K562 (cell line): ENCODE results near the gene ALS2CL. TPM values are rescaled to one million over a fixed set of nuclear protein-coding genes. Genes with fewer than 3 reads are reported as not detected.

Experiments used
- ATAC-seq: fragments of 200-7000 bp; cut with Tn5 transposase; 3 replicates; pipeline ENCODE4 v1.9.1; 2020; ENCODE audit warnings: moderate library complexity
- BruUV-seq: library from RNA; stranded (reverse); fragments of 400-500 nt; replicated peaks from 2 replicates; lab custom pipeline; 2021; lab: Mats Ljungman, UMichigan
- CTCF ChIA-PET: fragments of 300-600 bp; formaldehyde crosslinking; extraction: SDS; loops from one replicate; lab custom pipeline; 2021; ENCODE audit warnings: low intra/inter-chr PET ratio; lab: Yijun Ruan, JAX
- POLR2A ChIA-PET: fragments of 300-600, 350-650 bp; sonication (Branson Sonifier 250); formaldehyde crosslinking; extraction: SDS; loops from one replicate; lab custom pipeline; 2021; ENCODE audit warnings: antibody characterized with exemption, inconsistent platforms; lab: Yijun Ruan, JAX
- DNase-seq, 4 experiments: peaks; one replicate each; pipeline versions ENCODE4 v3.0.0 to v3.0.0-alpha.2; 2011 to 2018; ENCODE audit warnings: low spot score in 3 of 4, mixed read lengths in 3 of 4; ENCODE audit errors: extremely low read depth in 1 of 4
- FAIRE-seq: peaks from 2 replicates; lab custom pipeline; 2011; peaks lifted over from hg19 to GRCh38; lab: Jason Lieb, UNC
- H2AFZ ChIP-seq: 2 replicates; pipeline ENCODE4 v1.6.0; 2011; ENCODE audit warnings: low read depth, low read length, control low read depth, inconsistent platforms
- H3K27ac ChIP-seq: fragments of 200-600 bp; 3 replicates; pipeline ENCODE4 v1.8.0; 2011; ENCODE audit warnings: low read depth, mild to moderate bottlenecking, control low read depth, inconsistent platforms, low read length, moderate library complexity, mixed read lengths; ENCODE audit errors: extremely low read depth
- H3K27me3 ChIP-seq, 2 experiments: fragments of 300-600 bp in 1 of 2; 2 replicates in 1 of 2; 3 replicates in 1 of 2; pipeline versions ENCODE4 v1.6.0 to v1.8.0; 2011; ENCODE audit warnings: inconsistent platforms in 2 of 2, low read length in 2 of 2, mild to moderate bottlenecking in 1 of 2, mixed read lengths in 1 of 2, moderate library complexity in 1 of 2; ENCODE audit not compliant: control insufficient read depth in 2 of 2, insufficient read depth in 2 of 2
- H3K36me3 ChIP-seq: fragments of 300-600 bp; 3 replicates; pipeline ENCODE4 v1.8.0; 2011; ENCODE audit warnings: mild to moderate bottlenecking, low read length, inconsistent platforms; ENCODE audit not compliant: control insufficient read depth, insufficient read depth
- H3K4me1 ChIP-seq, 2 experiments: fragments of 200-600 bp in 1 of 2; replicated peaks in 1 of 2; 2 replicates in 1 of 2; 3 replicates in 1 of 2; pipeline versions ENCODE4 v1.5.1 to v1.8.0; 2011; ENCODE audit warnings: inconsistent platforms in 2 of 2, low read length in 2 of 2, mild to moderate bottlenecking in 1 of 2, mixed read lengths in 1 of 2, moderate library complexity in 1 of 2; ENCODE audit not compliant: control insufficient read depth in 2 of 2, insufficient read depth in 2 of 2
- H3K4me2 ChIP-seq: 2 replicates; pipeline ENCODE4 v1.6.1; 2011; ENCODE audit warnings: low read length, control low read depth, inconsistent platforms, mixed read lengths; ENCODE audit not compliant: insufficient read depth
- H3K4me3 ChIP-seq: fragments of 200-600 bp; sonication (generic), shearing (Covaris generic); 2 replicates; pipeline ENCODE4 v1.5.1; 2016; ENCODE audit warnings: control low read depth, inconsistent platforms
- H3K79me2 ChIP-seq: fragments of 200-600 bp; 3 replicates; pipeline ENCODE4 v1.8.0; 2011; ENCODE audit warnings: low read length, inconsistent platforms; ENCODE audit not compliant: control insufficient read depth, insufficient read depth
- H3K9ac ChIP-seq, 2 experiments: 2 replicates each; pipeline versions ENCODE4 v1.6.0 to v1.6.1; 2011; ENCODE audit warnings: low read depth in 2 of 2, low read length in 2 of 2, control low read depth in 1 of 2, inconsistent platforms in 1 of 2, mild to moderate bottlenecking in 1 of 2, mixed read lengths in 1 of 2; ENCODE audit not compliant: insufficient read depth in 1 of 2
- H3K9me1 ChIP-seq: one replicate; pipeline ENCODE4 v1.6.0; 2011; ENCODE audit warnings: inconsistent platforms, mild to moderate bottlenecking, low read length, moderate library complexity; ENCODE audit not compliant: control insufficient read depth, insufficient read depth
- H3K9me3 ChIP-seq: replicated peaks from 2 replicates; pipeline ENCODE4 v1.5.1; 2011; ENCODE audit warnings: low read depth, low read length, inconsistent platforms; ENCODE audit not compliant: control insufficient read depth, insufficient read depth
- H4K20me1 ChIP-seq: replicated peaks from 2 replicates; pipeline ENCODE4 v1.6.1; 2011; ENCODE audit warnings: low read length, inconsistent platforms, mixed read lengths; ENCODE audit not compliant: control insufficient read depth, insufficient read depth
- FOSL1 ChIP-seq: fragments of 200-800 bp; sonication (Bioruptor generic); conservative IDR thresholded peaks from 2 replicates; pipeline ENCODE4 v1.6.1; 2016; ENCODE audit warnings: missing genetic modification characterization, missing compliant biosample characterization
- HOXB6 ChIP-seq: fragments of 250-450 bp; sonication (Bioruptor Pico); IDR thresholded peaks from 2 replicates; pipeline ENCODE4 v1.5.1; 2022; ENCODE audit warnings: mild to moderate bottlenecking, borderline replicate concordance
- IRF2 ChIP-seq: sonication (generic); formaldehyde crosslinking; IDR thresholded peaks from 2 replicates; pipeline ENCODE4 v1.8.1; 2022; ENCODE audit warnings: mild to moderate bottlenecking, missing genetic modification reagents
- MBD2 ChIP-seq: sonication (generic); IDR thresholded peaks from 2 replicates; pipeline ENCODE4 v1.6.1; 2016; ENCODE audit warnings: low read depth, borderline replicate concordance
- MCM5 ChIP-seq: fragments of 450-650 bp; IDR thresholded peaks from 2 replicates; pipeline ENCODE4 v1.6.1; 2016; ENCODE audit warnings: low read depth
- MEF2D ChIP-seq: conservative IDR thresholded peaks from 2 replicates; pipeline ENCODE4 v1.6.1; 2016; ENCODE audit warnings: low read depth, missing genetic modification characterization, missing compliant biosample characterization
- PML ChIP-seq: IDR thresholded peaks from 2 replicates; pipeline ENCODE4 v1.6.1; 2012; ENCODE audit warnings: low read length, inconsistent platforms
- SMARCE1 ChIP-seq: fragments of 450-650 bp; IDR thresholded peaks from 2 replicates; pipeline ENCODE4 v1.7.1; 2016; ENCODE audit warnings: mild to moderate bottlenecking
- ZBTB17 ChIP-seq: fragments of 450-650 bp; formaldehyde crosslinking; IDR thresholded peaks from 2 replicates; pipeline ENCODE4 v1.4.0; 2020; ENCODE audit warnings: mild to moderate bottlenecking
- ZBTB8A ChIP-seq: fragments of 450-650 bp; IDR thresholded peaks from 2 replicates; pipeline ENCODE4 v1.6.1; 2018; ENCODE audit warnings: mild to moderate bottlenecking, moderate library complexity; ENCODE audit not compliant: partially characterized antibody
- ZNF184 ChIP-seq: sonication (generic); formaldehyde crosslinking; IDR thresholded peaks from 2 replicates; pipeline ENCODE4 v1.5.0; 2020; ENCODE audit warnings: missing genetic modification reagents
- whole genome bisulfite sequencing: fragments of 100-300 bp; shearing (Covaris generic); methylation state at CpG from one replicate; pipeline ENCODE4 v1.1.6; 2016; ENCODE audit warnings: low coverage, mixed read lengths; ENCODE audit not compliant: insufficient coverage; ENCODE audit errors: missing lambda C conversion rate; 5-methylcytosine and 5-hydroxymethylcytosine counted together
- in situ Hi-C: fragments of 300-500 bp; cut with MboI; formaldehyde crosslinking; loops from 4 replicates; pipeline ENCODE4 v1.15.0; 2018; ENCODE audit warnings: inconsistent platforms, mixed read lengths
- intact Hi-C: fragments of 100-400 bp; cut with micrococcal nuclease; formaldehyde crosslinking; loops from 2 replicates; pipeline ENCODE4 v1.14.2; 2022
- polyA plus RNA-seq, 8 experiments: library from polyadenylated mRNA; depleted of rRNA in 4 of 8; stranded (reverse) in 5 of 8; unstranded in 3 of 8; fragments of >200 nt; fragmentation: Nextera tagmentation in 2 of 8; fragmentation: Illumina TruSeq in 1 of 8; extraction: Ambion mirVana in 2 of 8; extraction: Trizol in 1 of 8; gene quantifications; 2 replicates each; pipeline versions ENCODE4 v1.2.1 to v1.2.3, GENCODE V29; 2011 to 2014; ENCODE audit warnings: inconsistent platforms in 1 of 8, missing spikeins in 1 of 8
- total RNA-seq, 7 experiments: library from RNA; depleted of rRNA in 6 of 7; stranded (reverse); fragments of >200 nt in 6 of 7; fragmentation: Illumina TruSeq in 2 of 7; extraction: Trizol in 2 of 7; gene quantifications; 2 replicates each; pipeline versions ENCODE4 v1.2.1 to v1.2.3, GENCODE V29; 2011 to 2021; ENCODE audit warnings: low replicate concordance in 1 of 7
- TF ChIP-seq, protein P1 (sequence below): fragments of 450-650 bp; formaldehyde crosslinking; IDR thresholded peaks from 2 replicates; pipeline ENCODE4 v1.4.0; 2020; ENCODE audit warnings: mild to moderate bottlenecking, moderate library complexity
- TF ChIP-seq, protein P2 (sequence below): fragments of 250-450 bp; sonication (Bioruptor Pico); IDR thresholded peaks from 2 replicates; pipeline ENCODE4 v1.4.0; 2020; ENCODE audit warnings: mild to moderate bottlenecking, moderate library complexity
- TF ChIP-seq, protein P3 (sequence below): fragments of 200-800 bp; sonication (Bioruptor generic); IDR thresholded peaks from 2 replicates; pipeline ENCODE4 v1.6.1; 2017; ENCODE audit warnings: missing genetic modification characterization, missing compliant biosample characterization
- TF ChIP-seq, protein P4 (sequence below), 2 experiments: fragments of 200-800 bp in 1 of 2; sonication (Bioruptor generic) in 1 of 2; sonication (generic) in 1 of 2; formaldehyde crosslinking in 1 of 2; IDR thresholded peaks in 1 of 2; conservative IDR thresholded peaks in 1 of 2; 2 replicates each; pipeline versions ENCODE4 v1.5.0 to v1.6.1; 2016 to 2020; ENCODE audit warnings: missing compliant biosample characterization in 1 of 2, missing genetic modification characterization in 1 of 2, missing genetic modification reagents in 1 of 2

ALS2CL gene
- total and polyA plus RNA-seq, 9 of the 15 experiments (the other 6 are each of a cell fraction or from before 2014, with no cell fraction given): 0.03 to 0.13 (median 0.05) TPM; not detected in 3

DNA sequence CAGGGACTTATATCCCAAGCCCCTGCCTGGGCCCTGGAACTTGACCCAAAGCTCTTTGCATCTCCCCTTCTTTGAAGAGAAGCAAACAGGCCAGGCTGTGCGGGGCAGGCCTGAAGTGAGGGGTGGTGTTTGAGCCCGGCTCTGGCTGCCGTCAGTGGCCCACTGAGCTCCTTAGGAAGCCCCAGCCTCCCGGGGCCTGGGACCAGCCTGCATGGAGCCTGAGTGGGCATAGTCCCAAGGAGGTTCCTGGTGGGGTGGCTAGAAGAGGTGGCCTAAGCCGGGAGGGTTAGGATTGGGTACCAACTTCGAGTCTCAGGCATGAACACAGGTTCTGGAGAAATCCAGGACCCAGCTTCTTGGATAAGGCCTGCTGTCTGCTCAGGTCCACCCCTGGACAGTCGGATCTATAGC lies 14.1 kb upstream of the ALS2CL start:
- Histone ChIP-seq H3K79me2 (no peaks in the 10 kb centered on the region), H3K4me1 (no peaks in the 10 kb centered on the region), H3K9me3 (no peaks in the 10 kb centered on the region), H4K20me1 (peaks cover 38% of the 10 kb centered on the region), H2AFZ (no peak overlapping the region), H3K9me1 (no peaks in the 10 kb centered on the region), H3K27me3 (peaks cover 7 to 48% of the 10 kb centered on the region in 2 experiments; a peak in 4 of 5 replicates), H3K36me3 (no peaks in the 10 kb centered on the region), H3K4me3 (no peak overlapping the region), H3K27ac (no peak overlapping the region), H3K4me2 (no peak overlapping the region), H3K9ac (no peak overlapping the region)
- FAIRE-seq: no peak
- in situ Hi-C loops (no loop called here), intact Hi-C loops (loop anchor here (10.0 kb wide), 2 partner anchors 287 to 667 kb away; no protein-coding TSS in a partner anchor)
- 5% methylated on average over 7 of the region's 7 CpGs for WGBS
- ATAC-seq: no peak
- no peak for DNase-seq
- no TSS peak for BruUV-seq
- POLR2A ChIA-PET: interaction anchor here (0.6 to 1.7 kb wide), 3 partner anchors 11 to 344 kb away, joined by 3 to 11 read pairs (median 3); no protein-coding TSS in a partner anchor
- CTCF ChIA-PET: interaction anchor here (1.1 kb wide), 1 partner anchor 148 kb away, joined by 4 read pairs; no protein-coding TSS in a partner anchor
- no peak for TF ChIP-seq ZNF184 (CRISPR knock-in tag)
- TF ChIP-seq, protein P1, sequence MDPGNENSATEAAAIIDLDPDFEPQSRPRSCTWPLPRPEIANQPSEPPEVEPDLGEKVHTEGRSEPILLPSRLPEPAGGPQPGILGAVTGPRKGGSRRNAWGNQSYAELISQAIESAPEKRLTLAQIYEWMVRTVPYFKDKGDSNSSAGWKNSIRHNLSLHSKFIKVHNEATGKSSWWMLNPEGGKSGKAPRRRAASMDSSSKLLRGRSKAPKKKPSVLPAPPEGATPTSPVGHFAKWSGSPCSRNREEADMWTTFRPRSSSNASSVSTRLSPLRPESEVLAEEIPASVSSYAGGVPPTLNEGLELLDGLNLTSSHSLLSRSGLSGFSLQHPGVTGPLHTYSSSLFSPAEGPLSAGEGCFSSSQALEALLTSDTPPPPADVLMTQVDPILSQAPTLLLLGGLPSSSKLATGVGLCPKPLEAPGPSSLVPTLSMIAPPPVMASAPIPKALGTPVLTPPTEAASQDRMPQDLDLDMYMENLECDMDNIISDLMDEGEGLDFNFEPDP (CRISPR knock-in tag): no peak
- TF ChIP-seq, protein P2, sequence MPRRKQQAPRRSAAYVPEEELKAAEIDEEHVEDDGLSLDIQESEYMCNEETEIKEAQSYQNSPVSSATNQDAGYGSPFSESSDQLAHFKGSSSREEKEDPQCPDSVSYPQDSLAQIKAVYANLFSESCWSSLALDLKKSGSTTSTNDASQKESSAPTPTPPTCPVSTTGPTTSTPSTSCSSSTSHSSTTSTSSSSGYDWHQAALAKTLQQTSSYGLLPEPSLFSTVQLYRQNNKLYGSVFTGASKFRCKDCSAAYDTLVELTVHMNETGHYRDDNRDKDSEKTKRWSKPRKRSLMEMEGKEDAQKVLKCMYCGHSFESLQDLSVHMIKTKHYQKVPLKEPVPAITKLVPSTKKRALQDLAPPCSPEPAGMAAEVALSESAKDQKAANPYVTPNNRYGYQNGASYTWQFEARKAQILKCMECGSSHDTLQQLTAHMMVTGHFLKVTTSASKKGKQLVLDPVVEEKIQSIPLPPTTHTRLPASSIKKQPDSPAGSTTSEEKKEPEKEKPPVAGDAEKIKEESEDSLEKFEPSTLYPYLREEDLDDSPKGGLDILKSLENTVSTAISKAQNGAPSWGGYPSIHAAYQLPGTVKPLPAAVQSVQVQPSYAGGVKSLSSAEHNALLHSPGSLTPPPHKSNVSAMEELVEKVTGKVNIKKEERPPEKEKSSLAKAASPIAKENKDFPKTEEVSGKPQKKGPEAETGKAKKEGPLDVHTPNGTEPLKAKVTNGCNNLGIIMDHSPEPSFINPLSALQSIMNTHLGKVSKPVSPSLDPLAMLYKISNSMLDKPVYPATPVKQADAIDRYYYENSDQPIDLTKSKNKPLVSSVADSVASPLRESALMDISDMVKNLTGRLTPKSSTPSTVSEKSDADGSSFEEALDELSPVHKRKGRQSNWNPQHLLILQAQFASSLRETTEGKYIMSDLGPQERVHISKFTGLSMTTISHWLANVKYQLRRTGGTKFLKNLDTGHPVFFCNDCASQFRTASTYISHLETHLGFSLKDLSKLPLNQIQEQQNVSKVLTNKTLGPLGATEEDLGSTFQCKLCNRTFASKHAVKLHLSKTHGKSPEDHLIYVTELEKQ (CRISPR knock-in tag): no peak
- TF ChIP-seq MBD2: no peak
- TF ChIP-seq MEF2D (tag): no peak
- TF ChIP-seq, protein P3, sequence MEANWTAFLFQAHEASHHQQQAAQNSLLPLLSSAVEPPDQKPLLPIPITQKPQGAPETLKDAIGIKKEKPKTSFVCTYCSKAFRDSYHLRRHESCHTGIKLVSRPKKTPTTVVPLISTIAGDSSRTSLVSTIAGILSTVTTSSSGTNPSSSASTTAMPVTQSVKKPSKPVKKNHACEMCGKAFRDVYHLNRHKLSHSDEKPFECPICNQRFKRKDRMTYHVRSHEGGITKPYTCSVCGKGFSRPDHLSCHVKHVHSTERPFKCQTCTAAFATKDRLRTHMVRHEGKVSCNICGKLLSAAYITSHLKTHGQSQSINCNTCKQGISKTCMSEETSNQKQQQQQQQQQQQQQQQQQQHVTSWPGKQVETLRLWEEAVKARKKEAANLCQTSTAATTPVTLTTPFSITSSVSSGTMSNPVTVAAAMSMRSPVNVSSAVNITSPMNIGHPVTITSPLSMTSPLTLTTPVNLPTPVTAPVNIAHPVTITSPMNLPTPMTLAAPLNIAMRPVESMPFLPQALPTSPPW (CRISPR knock-in tag): no peak
- TF ChIP-seq ZBTB8A: no peak
- TF ChIP-seq ZBTB17 (CRISPR knock-in tag): no peak
- no peak for TF ChIP-seq HOXB6 (CRISPR knock-in tag)
- TF ChIP-seq MCM5: no peak
- TF ChIP-seq FOSL1 (tag): no peak
- no peak for TF ChIP-seq PML
- no peak for TF ChIP-seq SMARCE1
- no peak for TF ChIP-seq IRF2 (CRISPR knock-in tag)
- TF ChIP-seq, protein P4, sequence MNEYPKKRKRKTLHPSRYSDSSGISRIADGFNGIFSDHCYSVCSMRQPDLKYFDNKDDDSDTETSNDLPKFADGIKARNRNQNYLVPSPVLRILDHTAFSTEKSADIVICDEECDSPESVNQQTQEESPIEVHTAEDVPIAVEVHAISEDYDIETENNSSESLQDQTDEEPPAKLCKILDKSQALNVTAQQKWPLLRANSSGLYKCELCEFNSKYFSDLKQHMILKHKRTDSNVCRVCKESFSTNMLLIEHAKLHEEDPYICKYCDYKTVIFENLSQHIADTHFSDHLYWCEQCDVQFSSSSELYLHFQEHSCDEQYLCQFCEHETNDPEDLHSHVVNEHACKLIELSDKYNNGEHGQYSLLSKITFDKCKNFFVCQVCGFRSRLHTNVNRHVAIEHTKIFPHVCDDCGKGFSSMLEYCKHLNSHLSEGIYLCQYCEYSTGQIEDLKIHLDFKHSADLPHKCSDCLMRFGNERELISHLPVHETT (CRISPR knock-in tag; conservative IDR thresholded peaks at IDR 0.05 in 1 of 2, IDR thresholded peaks at IDR 0.05 in 1 of 2): no peak
